Neutrophil (primary cell): ENCODE data around the gene TNFRSF17.
A peak's percentile ranks its signal among the peaks of the same experiment; 100 is the strongest.

Source experiments
- H3K27ac ChIP-seq: fragments of 200-600 bp; sonication (generic); 2 replicates; pipeline ENCODE4 v1.5.1; 2016; ENCODE audit warnings: mild to moderate bottlenecking, moderate library complexity
- H3K27me3 ChIP-seq: fragments of 200-600 bp; sonication (generic); 2 replicates; pipeline ENCODE4 v1.6.0; 2016; ENCODE audit warnings: mild to moderate bottlenecking
- H3K36me3 ChIP-seq: fragments of 200-600 bp; sonication (generic); 2 replicates; pipeline ENCODE4 v1.5.1; 2017
- H3K4me1 ChIP-seq, 2 experiments: fragments of 200-600 bp in 1 of 2; sonication (generic) in 1 of 2; 1 replicate in 1 of 2; 2 replicates in 1 of 2; pipeline versions ENCODE4 v1.5.1 to v1.6.1; 2013 to 2016; ENCODE audit warnings: low read depth in 1 of 2, low read length in 1 of 2, mild to moderate bottlenecking in 1 of 2, moderate library complexity in 1 of 2; ENCODE audit not compliant: control insufficient read depth in 1 of 2, insufficient read depth in 1 of 2
- H3K4me3 ChIP-seq, 2 experiments: fragments of 200-600 bp in 1 of 2; sonication (generic) in 1 of 2; 1 replicate in 1 of 2; 2 replicates in 1 of 2; pipeline ENCODE4 v1.5.1; 2013 to 2016; ENCODE audit warnings: low read depth in 1 of 2, low read length in 1 of 2, mild to moderate bottlenecking in 1 of 2, moderate library complexity in 1 of 2
- H3K9me3 ChIP-seq: fragments of 200-600 bp; sonication (generic); 2 replicates; pipeline ENCODE4 v1.5.1; 2016
- CTCF ChIP-seq: fragments of 200-600 bp; sonication (generic); IDR thresholded peaks from 2 replicates; pipeline ENCODE4 v1.5.1; 2016; ENCODE audit warnings: antibody characterized with exemption

The TNFRSF17 gene

GRCh38 chr16:11977376-11978041 lies 12.5 kb downstream of the TNFRSF17 start:
- Histone ChIP-seq H3K27ac (no peak overlapping the region), H3K9me3 (no peaks in the 10 kb centered on the region), H3K27me3 (no peaks in the 10 kb centered on the region), H3K4me1 (peaks cover 21 to 22% of the 10 kb centered on the region in 2 experiments), H3K36me3 (no peaks in the 10 kb centered on the region), H3K4me3 (peak overlapping the region; percentile 88 to 94)
- no peak for TF ChIP-seq CTCF

DNA sequence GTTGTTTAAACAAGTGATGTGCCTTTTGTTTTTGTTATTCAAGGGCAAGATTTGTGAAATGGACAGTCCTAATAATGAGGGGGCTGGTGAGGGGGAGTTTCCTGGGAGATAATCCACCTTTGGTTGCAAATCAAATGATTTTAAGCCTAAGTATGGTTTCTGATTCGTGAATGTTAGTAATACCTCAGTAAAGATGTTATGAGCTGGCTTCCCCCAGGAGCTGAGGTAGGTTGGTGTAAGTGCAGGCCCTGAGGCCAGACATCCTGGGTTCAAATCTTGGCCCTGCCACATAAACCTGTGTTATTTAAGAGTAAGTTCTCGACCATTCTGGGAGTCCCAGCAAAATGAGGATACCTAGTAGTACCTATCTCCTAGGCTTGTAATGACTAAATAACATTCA lies 13.1 kb downstream of the TNFRSF17 start:
- Histone ChIP-seq H3K27me3 (no peaks in the 10 kb centered on the region), H3K4me1 (peaks cover 21 to 22% of the 10 kb centered on the region in 2 experiments), H3K4me3 (no peak overlapping the region), H3K9me3 (no peaks in the 10 kb centered on the region), H3K36me3 (no peaks in the 10 kb centered on the region), H3K27ac (no peak overlapping the region)
- no peak for TF ChIP-seq CTCF

DNA sequence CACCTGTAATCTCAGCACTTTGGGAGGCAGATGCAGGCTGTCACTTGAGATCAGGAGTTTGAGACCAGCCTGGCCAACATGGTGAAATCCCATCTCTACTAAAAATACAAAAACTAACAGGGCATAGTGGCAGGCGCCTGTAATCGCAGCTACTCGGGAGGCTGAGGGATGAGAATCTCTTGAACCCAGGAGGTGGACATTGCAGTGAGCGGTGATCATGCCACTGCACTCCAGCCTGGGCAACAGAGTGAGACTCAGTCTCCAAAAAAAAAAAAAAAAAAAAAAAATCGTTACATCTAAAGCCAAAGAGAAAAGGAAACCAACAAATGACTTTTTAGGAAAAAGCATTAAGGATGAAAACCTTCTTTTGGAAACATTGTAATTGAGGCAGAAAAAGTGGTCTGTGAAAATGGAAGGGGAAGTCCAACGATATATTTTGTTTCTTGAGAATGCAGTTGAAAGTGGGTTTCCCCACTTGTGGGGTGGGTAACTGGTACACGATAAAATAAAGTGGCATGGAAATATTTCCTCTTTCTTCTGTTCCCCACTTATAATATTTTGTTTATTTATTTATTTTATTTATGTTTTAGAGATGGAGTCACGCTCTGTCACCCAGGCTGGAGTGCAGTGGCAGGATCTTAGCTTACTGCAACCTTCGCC lies 14.1 kb downstream of the TNFRSF17 start:
- H3K4me3 ChIP-seq, result no peak overlapping the region
- no peak overlapping the region for H3K27ac ChIP-seq
- peaks cover 21 to 22% of the 10 kb centered on the region in 2 experiments for H3K4me1 ChIP-seq
- H3K9me3 ChIP-seq, result no peaks in the 10 kb centered on the region
- no peak for TF ChIP-seq CTCF
- no peaks in the 10 kb centered on the region for H3K36me3 ChIP-seq
- no peaks in the 10 kb centered on the region for H3K27me3 ChIP-seq

DNA sequence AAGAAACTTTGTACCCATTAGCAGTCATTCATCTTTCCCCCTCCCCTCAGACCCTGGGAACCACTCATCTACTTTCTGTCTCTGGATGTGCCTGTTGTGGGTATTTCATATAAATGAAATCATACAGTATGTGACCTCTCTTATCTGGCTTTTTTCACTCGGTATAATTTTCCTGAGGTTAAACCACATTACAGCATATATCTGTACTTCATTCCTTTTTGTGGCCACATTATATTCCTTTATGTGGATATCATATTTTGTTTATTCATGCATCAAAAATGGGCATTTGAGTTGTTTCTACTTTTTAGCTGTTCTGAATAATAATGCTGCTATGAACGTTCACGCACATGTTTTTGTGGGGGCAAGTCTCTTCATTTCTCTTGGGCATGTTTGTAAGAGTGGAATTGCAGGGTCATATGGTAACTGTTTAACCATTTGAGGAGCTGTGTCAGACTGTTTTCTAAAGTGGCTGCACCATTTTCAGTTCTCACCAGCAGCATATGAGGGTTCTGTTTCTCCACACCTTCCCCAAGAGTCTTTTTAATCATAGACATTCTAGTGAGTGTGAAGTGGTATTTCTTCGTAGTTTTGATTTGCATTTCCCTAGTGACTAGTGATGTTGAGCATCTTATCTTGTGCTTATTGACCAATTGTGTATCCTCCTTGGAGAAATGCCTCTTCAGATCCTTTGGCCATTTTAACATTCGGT lies 15.3 kb downstream of the TNFRSF17 start:
- Histone ChIP-seq H3K27me3 (no peaks in the 10 kb centered on the region), H3K4me1 (peaks cover 21 to 22% of the 10 kb centered on the region in 2 experiments), H3K4me3 (no peak overlapping the region), H3K9me3 (no peaks in the 10 kb centered on the region), H3K36me3 (no peaks in the 10 kb centered on the region), H3K27ac (no peak overlapping the region)
- TF ChIP-seq CTCF, result no peak

DNA sequence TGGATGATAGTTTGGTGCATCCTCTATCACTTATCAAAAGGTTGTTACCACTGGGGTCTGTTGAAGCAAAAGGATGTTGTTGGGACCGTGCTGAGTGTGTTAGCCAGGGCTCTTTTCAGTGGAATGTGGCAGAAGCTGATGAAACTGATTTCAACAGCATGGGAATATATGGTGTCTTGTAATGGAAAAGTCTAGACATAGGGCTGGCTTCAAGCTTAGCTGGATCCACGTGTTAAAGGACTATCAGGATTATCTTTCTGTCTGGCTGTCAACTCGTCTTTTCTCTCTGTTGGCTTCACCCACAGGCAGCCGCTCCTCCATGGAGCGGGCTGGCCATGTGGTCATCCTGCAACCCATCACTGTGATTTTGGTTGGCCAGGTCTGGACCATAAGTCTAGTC lies 20.2 kb downstream of the TNFRSF17 start:
- H3K27me3 ChIP-seq, result no peaks in the 10 kb centered on the region
- H3K4me3 ChIP-seq, result no peak overlapping the region
- no peaks in the 10 kb centered on the region for H3K36me3 ChIP-seq
- H3K9me3 ChIP-seq, result no peaks in the 10 kb centered on the region
- no peak for TF ChIP-seq CTCF
- no peak overlapping the region for H3K27ac ChIP-seq
- H3K4me1 ChIP-seq, result peaks cover 17 to 20% of the 10 kb centered on the region in 2 experiments
